NCI-H2196 (cell line): ENCODE results near the gene RASAL2.

Source experiments
- DNase-seq: peaks from one replicate; lab custom pipeline; 2025; ENCODE audit not compliant: unreplicated experiment; lab: John Stamatoyannopoulos, UW

Gene RASAL2

DNA sequence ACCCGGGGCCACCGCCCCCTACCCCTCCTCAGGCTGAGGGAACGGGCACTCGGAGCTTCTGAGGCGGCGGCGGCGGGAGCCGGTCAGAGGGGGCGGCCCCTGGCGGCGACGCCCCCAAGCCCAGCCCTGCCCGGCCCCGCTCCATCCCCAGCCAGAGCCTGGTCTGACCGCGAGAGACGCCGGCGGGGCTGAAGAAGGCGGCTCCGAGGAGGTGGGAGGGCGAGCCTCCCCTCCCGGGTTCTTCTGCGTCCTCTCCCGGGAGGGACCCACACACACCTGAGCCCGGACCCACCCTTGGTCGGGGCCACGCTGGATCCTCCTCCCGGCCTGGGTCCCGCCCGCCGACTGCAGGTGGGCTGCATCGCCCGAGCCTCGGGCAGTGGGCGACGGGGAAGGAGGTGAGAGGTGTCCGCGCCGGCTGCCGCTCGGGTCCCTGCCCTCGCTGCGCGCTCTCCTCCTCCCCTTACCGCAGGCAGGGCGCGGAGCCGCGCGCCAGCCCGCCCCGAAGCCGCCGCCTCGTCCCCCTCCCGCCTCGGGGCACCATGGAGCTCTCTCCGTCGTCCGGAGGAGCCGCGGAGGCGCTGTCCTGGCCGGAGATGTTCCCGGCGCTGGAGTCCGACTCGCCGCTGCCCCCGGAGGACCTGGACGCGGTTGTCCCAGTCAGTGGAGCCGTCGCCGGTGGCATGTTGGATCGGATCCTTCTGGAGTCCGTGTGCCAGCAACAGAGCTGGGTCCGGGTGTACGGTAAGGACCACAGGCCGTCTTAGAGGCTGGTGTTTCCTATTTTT is at the start of gene RASAL2:
Gene RASAL2 (plus strand): TSS at position 154 of the 788 bp plus-strand sequence. CDS start 389 bp downstream, at position 543.
- no peak for DNase-seq

DNA sequence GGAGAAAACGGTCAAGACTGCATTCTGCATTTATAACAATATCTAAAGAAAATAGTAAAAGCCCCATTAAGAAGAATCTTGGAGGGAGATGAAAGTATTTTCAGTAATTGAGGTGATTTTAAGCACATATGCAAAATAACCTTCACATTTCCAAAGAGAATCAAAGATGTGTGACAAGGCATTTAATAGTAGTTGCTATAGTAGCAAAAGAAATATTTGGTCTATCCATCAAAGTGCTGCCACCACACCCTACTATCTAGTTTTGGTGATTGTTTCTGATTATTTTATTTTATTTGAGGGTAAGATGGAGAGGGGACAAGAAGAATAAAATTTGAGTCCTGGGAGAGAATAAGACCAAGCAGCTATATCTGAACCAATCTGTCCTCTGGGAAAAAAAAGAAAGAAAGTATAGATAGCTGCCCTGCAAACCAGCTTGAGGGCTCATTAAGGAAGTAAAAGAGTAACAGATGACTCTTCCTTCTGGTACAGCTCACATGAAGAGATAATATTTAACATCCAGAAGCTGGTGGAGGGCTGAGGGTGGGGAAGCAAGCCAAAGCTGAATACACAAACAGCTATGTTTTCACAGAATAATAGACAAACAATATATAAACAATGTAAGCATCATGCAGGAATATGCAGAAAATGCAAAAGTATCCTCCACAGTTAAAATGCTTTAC is 47.2 kb upstream of the RASAL2 start:
- DNase-seq, result no peak

DNA sequence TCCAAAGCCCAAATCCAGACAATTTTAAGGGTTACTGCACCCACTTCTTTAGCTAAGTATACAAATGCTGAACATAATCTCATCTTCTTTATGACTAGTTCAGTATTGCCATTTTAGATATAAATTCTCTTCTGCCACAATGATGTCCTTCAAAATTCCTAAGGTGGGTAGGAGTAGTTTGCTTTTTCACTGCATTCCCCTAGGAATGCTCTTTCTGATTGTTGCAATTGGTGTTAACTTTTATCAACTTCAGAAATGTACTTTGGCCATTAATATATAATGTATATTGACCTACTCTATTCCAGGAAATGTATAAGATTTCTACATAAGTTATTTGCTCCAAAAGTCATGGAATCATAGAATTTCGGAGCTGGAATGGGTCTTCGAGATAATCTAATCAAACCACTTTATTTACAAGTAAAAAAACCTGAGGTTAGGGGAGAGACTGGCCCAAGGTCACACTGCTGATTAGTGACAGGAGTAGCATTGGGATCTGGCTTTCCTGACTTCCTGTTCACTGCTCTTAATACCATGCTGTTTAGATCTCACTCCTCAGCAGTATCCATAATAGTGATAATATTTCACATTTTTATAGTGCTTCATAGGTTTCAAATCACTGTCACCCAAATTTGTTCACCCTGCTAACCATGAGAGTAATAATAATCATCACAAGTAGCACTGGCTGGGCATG is 46.4 kb upstream of the RASAL2 start:
- DNase-seq, result no peak

DNA sequence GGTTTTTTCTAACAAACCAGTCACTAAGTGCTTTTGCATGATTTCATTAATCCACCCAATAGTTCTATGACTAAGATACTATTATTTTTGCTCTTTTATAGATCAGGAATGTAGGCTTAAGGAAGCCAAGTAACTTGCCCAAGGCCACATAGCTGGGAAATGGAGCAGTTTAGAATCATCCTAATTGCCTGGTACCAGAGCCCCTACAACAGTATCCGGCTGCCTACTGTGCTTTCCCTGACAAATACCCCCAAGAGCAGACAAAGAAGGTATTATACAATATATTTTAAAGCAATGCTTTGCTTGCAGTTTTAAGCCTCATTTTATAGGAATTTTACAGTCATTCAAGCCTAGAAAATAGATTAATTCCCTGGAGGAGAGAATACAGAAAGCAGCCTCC is 45.5 kb upstream of the RASAL2 start:
- DNase-seq, result no peak

DNA sequence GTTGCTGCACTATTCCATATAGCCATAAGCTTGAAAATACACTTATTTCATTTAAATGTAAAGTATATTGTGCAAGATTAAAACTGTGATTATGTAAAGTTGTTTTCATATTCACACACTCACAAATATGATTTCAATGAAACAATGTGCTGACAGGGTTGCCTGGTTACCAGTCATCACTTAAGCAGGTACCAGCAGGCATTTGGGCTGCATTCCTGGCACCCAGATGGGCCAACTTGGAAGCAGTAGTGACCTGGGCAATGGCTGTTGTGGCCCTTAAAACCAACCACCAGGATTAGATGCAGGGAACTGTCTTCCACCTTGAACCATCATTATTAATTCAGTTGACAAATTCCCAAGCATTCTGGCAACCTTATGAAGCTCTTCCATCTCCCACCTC is 45.0 kb upstream of the RASAL2 start:
- no peak for DNase-seq

DNA sequence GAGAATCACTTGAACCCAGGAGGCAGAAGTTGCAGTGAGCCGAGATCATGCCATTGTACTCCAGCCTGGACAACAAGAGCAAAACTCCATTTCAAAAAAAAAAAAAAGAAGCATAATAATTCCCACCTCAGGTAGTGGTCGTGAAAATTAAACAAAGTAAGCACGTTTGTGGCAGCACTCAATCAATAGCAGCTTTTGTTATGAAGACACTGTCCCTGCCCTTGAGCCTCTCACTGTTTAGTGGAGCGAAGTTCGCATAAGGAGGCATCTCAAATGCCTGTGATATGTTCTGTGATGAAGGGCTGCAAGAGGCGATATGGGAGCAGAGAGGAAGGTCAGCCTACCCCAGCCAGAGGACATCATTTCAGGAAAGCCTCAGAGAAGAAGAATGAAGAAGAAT is 43.8 kb upstream of the RASAL2 start:
- DNase-seq, result no peak

DNA sequence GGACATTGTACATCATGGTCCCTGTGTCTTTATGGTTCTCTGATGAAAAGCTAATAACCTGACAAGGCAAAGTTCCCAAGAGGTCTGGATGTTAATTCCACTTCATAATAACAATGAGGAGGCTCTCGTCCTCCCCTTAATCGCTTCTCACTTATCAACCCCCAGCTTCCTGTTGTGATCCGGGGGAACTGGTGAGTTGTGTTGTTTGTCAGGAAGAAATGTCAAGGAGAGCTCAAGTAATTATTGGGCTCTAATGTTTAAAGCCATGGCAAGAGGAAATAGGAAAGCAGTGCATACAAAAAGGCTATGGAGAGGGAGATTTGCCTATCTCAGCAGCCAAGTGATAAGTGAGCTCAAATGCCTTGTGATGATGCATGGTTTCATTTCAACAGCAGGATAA is 42.8 kb upstream of the RASAL2 start:
- no peak for DNase-seq

DNA sequence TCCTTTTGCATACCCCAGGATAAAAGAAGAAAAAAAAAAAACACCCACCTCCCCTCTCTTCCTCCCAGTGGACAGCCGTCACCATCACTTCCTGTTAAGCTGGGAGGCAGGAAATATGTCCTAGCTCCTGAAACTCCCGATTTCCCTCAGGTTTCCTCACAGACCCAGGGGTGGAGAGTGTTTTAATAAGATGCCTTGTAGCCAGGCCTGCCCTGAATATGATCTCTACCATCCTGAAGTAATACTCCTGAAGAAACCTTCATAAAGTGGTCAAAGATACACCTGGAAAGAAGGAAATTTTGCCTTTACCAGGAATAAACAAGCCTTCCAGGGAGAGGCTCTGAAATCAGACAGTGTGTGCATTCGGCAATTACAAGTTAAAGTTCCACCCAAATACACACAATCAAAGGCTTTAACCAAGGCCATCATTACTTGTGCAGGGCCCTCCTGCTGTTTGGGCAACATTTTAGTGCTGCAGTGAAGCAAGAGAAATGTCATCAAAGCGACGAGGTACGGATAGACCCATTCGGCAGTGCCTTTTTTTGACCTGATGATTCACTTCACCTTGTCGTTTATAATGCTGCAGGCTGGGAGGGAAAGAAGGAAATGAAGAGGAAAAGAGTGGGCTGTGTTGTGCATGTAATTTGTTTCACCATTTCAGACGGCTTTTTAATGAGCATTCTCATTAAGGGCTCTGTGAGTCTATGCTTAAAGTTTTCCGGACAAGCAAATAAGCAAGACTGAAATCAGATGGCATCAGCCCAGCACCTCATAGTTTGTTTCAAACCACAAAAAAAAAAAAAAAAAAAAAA is 41.0 kb upstream of the RASAL2 start:
- no peak for DNase-seq

DNA sequence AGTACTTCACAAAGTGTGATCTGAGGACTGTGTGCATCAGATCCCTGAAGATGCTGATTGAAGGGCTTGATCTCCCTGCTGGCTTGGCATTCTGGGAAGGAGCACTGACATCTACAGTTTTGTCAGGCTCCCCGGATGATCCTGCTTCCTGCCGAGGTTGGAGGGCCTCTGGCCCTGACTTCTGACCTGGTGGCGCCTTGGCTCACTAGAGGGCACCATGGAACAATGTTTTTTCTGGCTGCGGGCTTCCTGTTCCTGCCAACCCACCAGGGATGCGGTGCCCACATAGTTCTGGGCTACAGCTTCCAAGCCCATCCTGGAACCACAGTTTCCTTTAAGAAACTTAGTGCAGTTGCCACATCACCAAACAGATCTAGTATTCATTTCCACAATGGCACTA is 38.8 kb upstream of the RASAL2 start:
- DNase-seq, result no peak

DNA sequence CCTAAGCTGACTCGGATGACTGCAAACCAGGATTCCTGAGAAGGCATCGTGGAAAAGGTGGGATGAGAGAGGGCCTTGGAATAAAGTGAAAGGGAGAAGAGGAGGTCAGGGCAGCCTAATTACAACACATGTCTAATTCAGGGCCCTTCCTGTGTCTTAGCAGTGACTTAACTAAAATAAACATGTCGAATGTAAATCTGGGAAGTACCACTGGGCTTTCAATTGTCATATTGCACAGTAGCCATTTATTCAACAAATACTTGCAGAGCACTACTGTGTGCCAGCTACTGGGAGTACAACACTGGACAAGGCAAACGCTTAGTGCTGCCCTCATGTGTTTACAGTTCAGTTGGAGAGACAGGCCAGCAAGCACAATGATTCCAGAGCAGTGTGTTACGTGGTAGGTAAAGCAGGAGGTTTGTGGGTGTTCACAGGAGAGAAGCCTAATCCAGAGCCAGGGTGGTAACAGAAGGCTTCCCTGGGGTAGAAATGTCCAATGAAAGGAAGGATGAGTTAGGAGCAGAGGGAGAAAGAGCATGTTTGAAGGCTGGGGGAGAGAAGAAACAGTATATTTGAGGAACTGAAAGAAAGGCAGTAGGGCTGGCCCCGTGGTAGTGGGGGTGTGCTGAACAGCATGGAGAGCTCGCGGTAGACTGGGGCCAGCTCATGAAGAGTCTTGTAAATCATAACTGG is 38.0 kb upstream of the RASAL2 start:
- no peak for DNase-seq

DNA sequence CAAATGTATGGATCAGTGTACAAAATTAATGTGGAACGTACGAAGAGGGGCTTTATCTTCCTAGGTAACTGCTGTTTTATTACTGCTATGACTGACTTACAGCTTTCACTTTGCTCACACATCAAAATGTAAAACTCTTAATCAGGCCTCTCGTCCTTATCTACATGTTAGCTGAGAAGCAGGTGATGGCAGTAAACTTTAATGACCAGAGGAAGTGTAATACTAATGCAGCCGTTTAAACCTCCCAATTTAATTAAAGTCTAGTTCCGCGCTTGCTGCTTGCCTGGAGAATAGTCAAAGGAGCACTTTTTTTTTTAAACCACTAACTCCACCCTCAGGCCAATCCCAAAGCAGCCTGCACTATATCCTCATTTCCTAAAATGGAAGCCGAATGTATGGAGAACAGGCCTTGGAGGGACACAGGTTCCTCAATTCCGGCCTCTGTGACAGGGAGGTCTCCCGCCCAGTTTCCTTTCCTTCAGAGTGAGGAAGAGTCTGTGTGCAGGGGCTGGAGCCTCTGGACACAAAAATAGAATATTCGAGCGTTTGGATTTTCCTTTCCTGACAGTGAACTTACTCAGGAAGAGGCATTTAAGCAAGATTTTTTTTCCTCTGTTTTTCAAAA is 36.7 kb upstream of the RASAL2 start:
- no peak for DNase-seq

DNA sequence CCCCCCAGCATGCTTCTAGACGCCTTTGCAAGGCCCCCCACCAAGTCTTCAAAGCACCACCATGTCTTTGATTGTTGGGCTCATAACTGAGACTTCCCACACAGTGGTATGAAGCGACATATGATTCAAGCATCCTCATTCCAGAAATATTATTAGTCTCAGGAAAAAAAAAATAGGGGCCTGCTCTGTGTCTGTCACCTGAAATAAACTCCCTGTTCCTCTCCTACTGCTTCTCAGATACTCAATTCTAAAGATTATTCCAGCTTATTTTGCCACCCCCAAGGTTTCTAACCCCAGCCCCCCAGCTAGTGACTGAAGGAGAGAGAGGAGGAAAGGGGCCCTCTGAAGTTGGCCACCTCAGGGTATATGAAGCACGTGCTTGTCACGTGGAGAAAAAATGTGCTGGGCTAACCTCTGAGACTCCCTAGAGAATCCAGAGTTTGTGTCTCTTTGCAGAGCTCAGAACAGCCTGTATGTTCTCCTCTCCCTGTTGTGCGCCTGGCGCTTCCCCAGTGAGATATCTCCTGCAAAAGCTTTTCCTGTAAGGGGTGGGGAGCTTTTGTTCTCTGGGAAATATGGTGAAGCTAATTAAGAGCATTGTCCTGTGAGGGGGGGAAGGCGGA is 35.9 kb upstream of the RASAL2 start:
- no peak for DNase-seq

DNA sequence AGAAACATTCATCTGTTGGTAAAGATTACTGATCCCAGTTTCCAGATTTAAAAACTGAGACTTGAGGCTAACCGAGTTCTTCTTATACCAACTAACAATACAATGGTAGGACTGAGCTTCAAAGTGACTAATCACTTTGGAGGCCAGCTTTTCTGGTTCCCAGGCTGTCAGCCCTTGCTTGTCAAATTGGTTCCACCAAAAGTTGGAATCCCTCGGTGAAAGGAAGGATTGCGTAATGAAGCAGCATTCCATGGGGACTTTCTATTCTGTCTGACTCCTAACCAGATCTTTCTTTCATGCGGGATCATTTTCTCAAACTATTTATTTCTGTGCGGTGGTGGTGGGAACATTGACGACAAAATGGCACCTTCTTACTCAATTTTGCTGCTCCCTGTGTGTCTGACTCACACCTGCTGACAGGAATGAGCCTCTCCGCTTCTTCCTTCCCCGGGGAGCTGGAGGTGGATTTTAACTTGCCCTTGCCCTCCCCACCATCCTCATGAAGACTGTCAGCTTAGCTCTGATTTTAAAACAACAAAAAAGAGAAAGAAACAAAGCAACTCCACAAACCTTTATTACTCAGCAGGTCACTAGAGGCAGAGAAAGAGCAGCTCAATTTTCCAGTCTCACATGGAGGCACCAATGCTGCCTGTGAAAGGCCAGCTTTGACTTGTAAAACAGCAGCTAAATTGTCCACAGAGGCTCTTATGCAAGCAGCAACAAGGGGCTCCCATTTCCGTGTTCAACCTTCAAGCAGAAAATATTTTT is 32.9 kb upstream of the RASAL2 start:
- no peak for DNase-seq

DNA sequence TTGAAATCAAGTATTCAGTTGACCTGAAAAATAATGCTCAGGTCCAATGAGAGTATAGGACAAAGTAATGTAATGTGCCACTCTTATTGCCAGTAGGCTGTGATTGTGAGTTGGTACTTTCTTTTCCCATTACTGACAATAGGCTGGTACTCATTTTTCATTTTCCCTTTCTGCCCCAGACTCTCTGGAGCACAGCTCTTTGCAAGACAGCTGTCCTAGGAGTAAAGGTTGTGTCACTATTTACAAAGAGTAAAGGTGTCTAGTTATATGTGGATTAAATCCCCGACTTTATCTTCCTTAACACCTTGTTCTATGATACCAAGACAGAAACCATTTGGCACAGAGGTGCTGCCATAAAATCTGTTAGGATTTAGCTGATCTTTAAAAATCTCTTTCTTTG is 32.3 kb upstream of the RASAL2 start:
- DNase-seq, result no peak

DNA sequence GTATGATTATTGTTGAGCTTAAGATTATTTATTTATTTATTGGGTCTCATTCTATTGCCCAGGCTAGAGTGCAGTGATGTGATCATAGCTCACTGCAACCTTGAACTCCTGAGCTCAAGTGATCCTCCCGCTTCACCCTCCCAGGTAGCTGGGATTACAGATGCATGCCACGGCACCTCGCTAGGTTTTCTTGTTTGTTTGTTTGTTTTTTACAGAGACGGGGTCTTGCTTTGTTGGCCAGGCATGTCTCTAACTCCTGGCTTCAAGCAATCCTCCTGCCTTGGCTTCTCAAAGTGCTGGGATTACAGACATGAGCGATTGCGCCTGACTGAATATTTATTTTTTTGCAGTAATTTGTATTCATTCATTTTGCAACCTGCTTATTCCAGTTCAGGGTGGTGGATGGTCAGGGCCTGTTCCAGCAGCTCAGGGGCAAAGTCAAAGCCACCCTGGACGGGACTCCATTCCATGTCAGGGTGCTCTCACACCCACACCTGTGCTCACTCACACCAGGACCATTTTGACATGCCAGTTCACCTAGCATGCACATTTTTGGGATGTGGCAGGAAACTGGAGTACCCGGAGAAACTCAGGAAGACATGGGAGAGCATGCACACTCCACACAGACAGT is 29.6 kb upstream of the RASAL2 start:
- DNase-seq, result no peak

DNA sequence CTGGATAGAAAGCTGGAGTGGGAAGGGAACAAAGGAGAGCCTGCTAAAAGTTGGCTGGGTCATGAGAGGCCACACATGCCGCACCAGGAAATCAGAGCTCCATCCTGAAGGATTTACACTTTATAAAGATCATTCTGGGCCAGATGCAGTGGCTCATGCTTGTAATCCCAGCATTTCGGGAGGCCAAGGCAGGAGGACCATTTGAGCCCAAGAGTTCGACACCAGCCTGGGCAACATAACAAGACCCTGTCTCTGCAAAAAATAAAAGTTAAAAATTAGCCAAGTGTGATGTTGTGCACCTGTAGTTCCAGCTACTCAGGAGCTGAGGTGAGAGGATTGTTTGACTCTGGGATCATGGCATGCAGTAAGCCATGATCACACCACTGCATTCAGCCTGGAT is 28.7 kb upstream of the RASAL2 start:
- DNase-seq, result no peak

DNA sequence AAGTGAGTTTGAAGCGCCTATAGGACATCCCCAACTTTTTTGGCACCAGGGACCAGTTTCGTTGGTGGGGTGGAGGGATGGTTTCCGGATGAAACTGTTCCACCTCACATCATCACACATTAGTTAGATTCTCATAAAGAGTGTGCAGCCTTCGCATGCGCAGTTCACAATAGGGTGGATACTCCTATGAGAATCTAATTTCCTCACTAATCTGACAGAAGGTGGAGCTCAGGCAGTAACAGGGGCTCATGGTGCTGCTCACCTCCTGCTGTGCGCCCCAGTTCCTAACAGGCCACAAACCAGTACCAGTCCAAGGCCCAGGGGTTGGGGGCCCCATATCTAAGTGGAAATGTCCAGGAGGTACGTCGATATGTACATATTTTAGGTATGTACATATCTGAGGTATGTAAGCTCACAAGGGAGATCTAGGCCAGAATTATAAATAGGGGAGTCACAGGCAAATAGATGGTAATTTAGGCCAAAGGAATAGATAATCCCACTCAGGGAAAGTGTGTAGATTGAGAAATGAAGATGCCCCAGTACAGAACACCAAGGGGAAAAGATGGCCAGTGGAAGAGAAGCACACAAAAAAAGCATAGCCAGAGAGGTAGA is 27.5 kb upstream of the RASAL2 start:
- no peak for DNase-seq
